Loucy (cell line): ENCODE measurements around the gene RMC1.

Experiments
- H2AFZ ChIP-seq: fragments of 200-600 bp; sonication (generic); 2 replicates; pipeline ENCODE4 v1.6.0; 2016; ENCODE audit warnings: antibody characterized with exemption, mild to moderate bottlenecking, low read length, moderate library complexity
- H3F3A ChIP-seq: fragments of 200-600 bp; 2 replicates; pipeline ENCODE4 v1.6.0; 2016; ENCODE audit warnings: antibody characterized with exemption, low read depth, mild to moderate bottlenecking
- H3K27me3 ChIP-seq: fragments of 200-600 bp; sonication (generic); 2 replicates; pipeline ENCODE4 v1.6.1; 2014; ENCODE audit warnings: low read length, mild to moderate bottlenecking; ENCODE audit not compliant: insufficient read depth, poor library complexity, severe bottlenecking
- H3K36me3 ChIP-seq: fragments of 200-600 bp; sonication (generic); 2 replicates; pipeline ENCODE4 v1.6.1; 2016; ENCODE audit warnings: low read length; ENCODE audit not compliant: insufficient read depth
- H3K4me1 ChIP-seq: fragments of 200-600 bp; sonication (generic); 2 replicates; pipeline ENCODE4 v1.5.1; 2014; ENCODE audit warnings: low read length, mild to moderate bottlenecking; ENCODE audit not compliant: insufficient read depth, poor library complexity, severe bottlenecking
- H3K4me2 ChIP-seq: fragments of 200-600 bp; sonication (generic); 2 replicates; pipeline ENCODE4 v1.6.0; 2014; ENCODE audit warnings: antibody characterized with exemption, low read length, low read depth, mild to moderate bottlenecking; ENCODE audit not compliant: poor library complexity, severe bottlenecking
- H3K4me3 ChIP-seq: fragments of 200-600 bp; sonication (generic); 2 replicates; pipeline ENCODE4 v1.5.1; 2014; ENCODE audit warnings: low read length, mild to moderate bottlenecking, mixed read lengths; ENCODE audit not compliant: poor library complexity, severe bottlenecking
- H3K79me2 ChIP-seq: fragments of 200-600 bp; sonication (generic); 2 replicates; pipeline ENCODE4 v1.6.1; 2014; ENCODE audit warnings: low read length; ENCODE audit not compliant: insufficient read depth
- H3K9ac ChIP-seq: fragments of 200-600 bp; sonication (generic); 2 replicates; pipeline ENCODE4 v1.6.0; 2014; ENCODE audit warnings: mild to moderate bottlenecking, low read depth, low read length, moderate library complexity; ENCODE audit not compliant: poor library complexity, severe bottlenecking
- H3K9me2 ChIP-seq: fragments of 200-600 bp; sonication (generic); replicated peaks from 2 replicates; pipeline ENCODE4 v1.6.1; 2016; ENCODE audit warnings: low read depth, low read length, mixed read lengths
- H3K9me3 ChIP-seq: fragments of 200-600 bp; sonication (generic); 2 replicates; pipeline ENCODE4 v1.6.1; 2014; ENCODE audit warnings: mild to moderate bottlenecking, antibody characterized with exemption, low read length, low read depth; ENCODE audit not compliant: insufficient read depth
- H4K20me1 ChIP-seq: fragments of 200-600 bp; sonication (generic); 2 replicates; pipeline ENCODE4 v1.6.0; 2014; ENCODE audit warnings: antibody characterized with exemption, low read length, mild to moderate bottlenecking; ENCODE audit not compliant: insufficient read depth, poor library complexity, severe bottlenecking
- CTCF ChIP-seq: fragments of 200-600 bp; sonication (generic); conservative IDR thresholded peaks from 2 replicates; pipeline ENCODE4 v1.5.1; 2014; ENCODE audit warnings: mild to moderate bottlenecking, antibody characterized with exemption, low read length
- EZH2phosphoT487 ChIP-seq: fragments of 200-600 bp; IDR thresholded peaks from 2 replicates; pipeline ENCODE4 v1.6.1; 2018; ENCODE audit warnings: antibody characterized with exemption, mild to moderate bottlenecking, moderate library complexity, borderline replicate concordance

Gene RMC1

GRCh38 chr18:23570912-23571504 lies 67.7 kb downstream of the RMC1 start:
- Histone ChIP-seq H3K36me3 (peaks cover 57% of the 10 kb centered on the region), H3F3A (no peaks in the 10 kb centered on the region), H2AFZ (no peak overlapping the region), H3K9ac (no peak overlapping the region), H3K4me3 (no peak overlapping the region), H3K27me3 (no peaks in the 10 kb centered on the region), H4K20me1 (no peaks in the 10 kb centered on the region), H3K9me3 (no peaks in the 10 kb centered on the region), H3K4me1 (peaks cover 16% of the 10 kb centered on the region), H3K4me2 (no peak overlapping the region), H3K79me2 (0 out of 2 replicates have a peak, but pooled peaks cover 4% of the 10 kb centered on the region), H3K9me2 (no peaks in the 10 kb centered on the region)
- no peak for TF ChIP-seq EZH2phosphoT487
- TF ChIP-seq CTCF = no peak

- no peaks in the 10 kb centered on the region for H3K9me2 ChIP-seq
These were observed 68.7 kb downstream of the RMC1 start for GRCh38 chr18:23572012-23572411.

GRCh38 chr18:23572570-23572969 lies 69.3 kb downstream of the RMC1 start:
- Histone ChIP-seq H3K9ac (no peak overlapping the region), H3K9me2 (no peaks in the 10 kb centered on the region), H3K36me3 (peaks cover 44% of the 10 kb centered on the region), H3K4me1 (peaks cover 16% of the 10 kb centered on the region), H2AFZ (no peak overlapping the region), H3K9me3 (no peaks in the 10 kb centered on the region), H3K4me3 (no peak overlapping the region), H4K20me1 (no peaks in the 10 kb centered on the region), H3F3A (no peaks in the 10 kb centered on the region), H3K27me3 (no peaks in the 10 kb centered on the region), H3K79me2 (0 out of 2 replicates have a peak, but pooled peaks cover 4% of the 10 kb centered on the region), H3K4me2 (no peak overlapping the region)
- no peak for TF ChIP-seq CTCF
- no peak for TF ChIP-seq EZH2phosphoT487

More at GRCh38 chr18:23572012-23572411, 68.7 kb downstream of the RMC1 start:
- H4K20me1 ChIP-seq = no peaks in the 10 kb centered on the region
- no peak overlapping the region for H3K9ac ChIP-seq
- TF ChIP-seq CTCF (no peak), EZH2phosphoT487 (no peak)
- H3K4me3 ChIP-seq = no peak overlapping the region
- H3K9me3 ChIP-seq = no peaks in the 10 kb centered on the region
- no peaks in the 10 kb centered on the region for H3F3A ChIP-seq
- H3K79me2 ChIP-seq = 0 out of 2 replicates have a peak, but pooled peaks cover 4% of the 10 kb centered on the region
- no peak overlapping the region for H3K4me2 ChIP-seq
- peaks cover 50% of the 10 kb centered on the region for H3K36me3 ChIP-seq
- H3K27me3 ChIP-seq = no peaks in the 10 kb centered on the region
- no peak overlapping the region for H2AFZ ChIP-seq
- H3K4me1 ChIP-seq = peaks cover 16% of the 10 kb centered on the region
